Sigmoid colon (tissue), 4 donors: ENCODE data around the gene CDRT4.

Experiments used
- CTCF ChIP-seq, 4 experiments: fragments of 450-650 bp in 3 of 4; fragments of 200-600 bp in 1 of 4; IDR thresholded peaks; one replicate each; pipeline ENCODE4 v1.5.1; 2016 to 2019; ENCODE audit warnings: antibody characterized with exemption in 4 of 4, mild to moderate bottlenecking in 3 of 4, moderate library complexity in 2 of 4
- EP300 ChIP-seq, 4 donors: sonication (generic); formaldehyde crosslinking; IDR thresholded peaks; one replicate each; pipeline ENCODE4 v1.6.1; 2017; ENCODE audit warnings: antibody characterized with exemption in 4 of 4
- POLR2A ChIP-seq, 2 donors: fragments of 450-650 bp; IDR thresholded peaks; one replicate each; pipeline ENCODE4 v1.6.1; 2016; ENCODE audit warnings: antibody characterized with exemption in 2 of 2, mild to moderate bottlenecking in 2 of 2, moderate library complexity in 2 of 2
- POLR2AphosphoS5 ChIP-seq, 4 donors: sonication (generic); formaldehyde crosslinking; IDR thresholded peaks; one replicate each; pipeline ENCODE4 v1.6.1; 2017; ENCODE audit warnings: antibody characterized with exemption in 4 of 4

- no peak for TF ChIP-seq POLR2A (IDR thresholded peaks at IDR 0.05)
- TF ChIP-seq CTCF (IDR thresholded peaks at IDR 0.05), result no peak
- TF ChIP-seq POLR2AphosphoS5 (IDR thresholded peaks at IDR 0.05), result no peak
- no peak for TF ChIP-seq EP300 (IDR thresholded peaks at IDR 0.05)
These were observed 62.4 kb downstream of the CDRT4 start for GRCh38 chr17:15405058-15405415.
